ENCODE data around the gene RASL10A.

- no peak for TF ChIP-seq CTCF (conservative IDR thresholded peaks at IDR 0.05 in 1 of 2, IDR thresholded peaks at IDR 0.05 in 1 of 2; ENCODE audit: extremely low read depth in 1 of 2, insufficient read depth in 1 of 2, low read depth in 1 of 2, low read length in 2 of 2)
- TF ChIP-seq EZH2 (IDR thresholded peaks at IDR 0.05; ENCODE audit: borderline replicate concordance, low read length), result no peak
These were observed 37.6 kb downstream of the RASL10A start for GRCh38 chr22:29277927-29278326.

Data from mammary epithelial cell (primary cell).